Common myeloid progenitor, CD34-positive (primary cell): ENCODE data around the gene VPS41.
"Not testable (repeated sequence)": the region's sequence is repeated elsewhere in the genome, so short reads cannot be mapped to it uniquely, and the experiment has no call there.

Source experiments
- CTCF ChIA-PET: fragments of 350-600 bp; sonication (Branson Sonifier 250); formaldehyde crosslinking; loops from one replicate; lab custom pipeline; 2021; ENCODE audit warnings: antibody characterized with exemption; lab: Charles Lee
- POLR2A ChIA-PET: fragments of 350-600 bp; sonication (Branson Sonifier 250); formaldehyde crosslinking; loops from one replicate; lab custom pipeline; 2021; ENCODE audit warnings: antibody characterized with exemption; lab: Charles Lee
- DNase-seq, 3 donors: peaks; one replicate each; pipeline versions ENCODE4 v3.0.0 to v3.0.0-alpha.2; 2013
- H3K27ac ChIP-seq, 2 experiments: 1 replicate in 1 of 2; 2 replicates in 1 of 2; pipeline ENCODE4 v1.7.0; 2013; ENCODE audit warnings: inconsistent platforms in 2 of 2, low read length in 2 of 2, mild to moderate bottlenecking in 2 of 2, low read depth in 1 of 2, moderate library complexity in 1 of 2; ENCODE audit not compliant: severe bottlenecking in 2 of 2, insufficient read depth in 1 of 2, poor library complexity in 1 of 2
- H3K27me3 ChIP-seq, 5 experiments: replicated peaks in 2 of 5; 1 replicate in 3 of 5; 2 replicates in 2 of 5; pipeline versions ENCODE4 v1.6.1 to v1.7.0; 2013; ENCODE audit warnings: low read length in 4 of 5, mild to moderate bottlenecking in 2 of 5, moderate library complexity in 2 of 5, inconsistent platforms in 1 of 5; ENCODE audit not compliant: insufficient read depth in 5 of 5, control insufficient read depth in 4 of 5
- H3K36me3 ChIP-seq, 4 experiments: 1 replicate in 2 of 4; 2 replicates in 2 of 4; pipeline versions ENCODE4 v1.6.1 to v1.7.0; 2013; ENCODE audit warnings: low read length in 3 of 4, control low read depth in 1 of 4, mild to moderate bottlenecking in 1 of 4; ENCODE audit not compliant: control insufficient read depth in 4 of 4, insufficient read depth in 4 of 4
- H3K4me1 ChIP-seq, 4 experiments: 1 replicate in 3 of 4; 2 replicates in 1 of 4; pipeline versions ENCODE4 v1.6.1 to v1.7.1; 2013; ENCODE audit warnings: low read length in 3 of 4, mild to moderate bottlenecking in 3 of 4, control low read depth in 1 of 4, inconsistent platforms in 1 of 4, moderate library complexity in 1 of 4; ENCODE audit not compliant: control insufficient read depth in 4 of 4, insufficient read depth in 4 of 4; ENCODE audit errors: control extremely low read depth in 1 of 4
- H3K4me3 ChIP-seq, 7 experiments: 1 replicate in 4 of 7; 2 replicates in 3 of 7; pipeline versions ENCODE4 v1.5.1 to v1.7.0; 2013; ENCODE audit warnings: mild to moderate bottlenecking in 7 of 7, low read length in 6 of 7, moderate library complexity in 6 of 7, inconsistent platforms in 2 of 7, low read depth in 2 of 7, control low read depth in 1 of 7; ENCODE audit not compliant: insufficient read depth in 4 of 7, control insufficient read depth in 1 of 7; ENCODE audit errors: extremely low read depth in 1 of 7
- H3K9me3 ChIP-seq, 5 experiments: 1 replicate in 4 of 5; 2 replicates in 1 of 5; pipeline versions ENCODE4 v1.6.1 to v1.7.1; 2013; ENCODE audit warnings: low read length in 4 of 5, mild to moderate bottlenecking in 2 of 5, inconsistent platforms in 1 of 5, low read depth in 1 of 5, moderate library complexity in 1 of 5; ENCODE audit not compliant: control insufficient read depth in 4 of 5, insufficient read depth in 2 of 5; ENCODE audit errors: control extremely low read depth in 1 of 5
- WGBS: methylation state at CpG from one replicate; pipeline ENCODE4 v1.1.5; 2013; ENCODE audit not compliant: insufficient coverage; 5-methylcytosine and 5-hydroxymethylcytosine counted together

VPS41 gene

DNA sequence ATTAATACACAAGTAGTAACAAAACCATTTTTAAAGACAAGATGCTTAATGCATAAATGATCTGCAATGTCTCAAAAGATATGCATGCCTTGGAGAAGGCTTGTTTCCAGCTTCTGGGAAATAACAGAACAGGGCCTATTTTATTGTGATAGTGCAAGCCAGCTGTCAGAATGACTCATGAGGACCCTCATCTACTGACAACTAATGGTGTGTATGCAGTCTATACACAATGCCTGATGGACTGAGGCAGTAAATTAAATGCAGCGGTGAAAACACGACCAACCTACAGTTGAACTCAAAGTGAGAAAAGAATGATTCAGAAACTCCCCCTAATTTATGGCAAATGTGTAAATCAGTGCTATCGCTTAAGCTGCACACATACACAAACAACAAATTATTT is 46.3 kb downstream of the VPS41 start:
- Histone ChIP-seq H3K9me3 (no peaks in the 10 kb centered on the region), H3K4me3 (no peak overlapping the region), H3K36me3 (peaks cover 6 to 42% (median 17%) of the 10 kb centered on the region in 4 experiments), H3K27me3 (no peaks in the 10 kb centered on the region), H3K27ac (no peak overlapping the region), H3K4me1 (no peaks in the 10 kb centered on the region)
- WGBS, result 100% methylated on average over 2 of the region's 3 CpGs
- CTCF ChIA-PET, result interaction anchor here (0.8 kb wide), 1 partner anchor 8 kb away, joined by 3 read pairs; no protein-coding TSS in a partner anchor
- POLR2A ChIA-PET, result interaction anchor here (0.6 kb wide), 1 partner anchor 24 kb away, joined by 4 read pairs; no protein-coding TSS in a partner anchor
- DNase-seq, result no peak

DNA sequence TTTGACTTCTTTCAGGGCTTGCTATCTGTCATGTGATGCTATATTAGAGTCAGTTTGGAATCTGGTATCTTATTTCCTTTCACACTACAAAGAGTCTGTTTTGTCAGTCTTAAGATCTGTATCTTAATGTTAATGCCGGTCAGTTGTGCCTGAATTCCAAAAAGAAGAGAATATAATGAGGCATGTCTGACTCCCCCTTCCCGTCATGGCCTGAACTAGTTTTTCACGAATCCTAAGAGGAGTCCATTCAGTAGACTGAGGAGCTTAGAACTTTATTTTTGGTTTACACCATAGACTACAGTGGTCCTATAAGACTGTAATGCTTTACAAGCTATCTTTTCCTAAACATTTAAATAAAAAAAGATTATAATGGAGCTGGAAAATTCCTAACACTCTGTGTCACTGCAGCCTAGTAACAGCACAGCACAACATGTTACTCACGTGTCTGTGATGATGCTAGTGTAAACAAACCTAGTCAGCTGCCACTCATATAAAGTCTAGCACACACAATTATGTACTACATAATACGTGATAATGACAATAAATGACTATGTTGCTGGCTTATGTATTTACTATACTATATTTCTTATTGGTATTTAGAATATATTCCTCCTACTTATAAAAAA is 50.6 kb downstream of the VPS41 start:
- no peak overlapping the region for H3K27ac ChIP-seq
- ChIA-PET POLR2A (interaction anchor here (0.5 to 0.6 kb wide), 2 partner anchors 20 to 1353 kb away, joined by 3 to 5 read pairs; no protein-coding TSS in a partner anchor), CTCF (interaction anchor here (1.3 kb wide), 1 partner anchor 9 kb away, joined by 3 read pairs; no protein-coding TSS in a partner anchor)
- H3K36me3 ChIP-seq, result peaks cover under 1 to 21% (median 13%) of the 10 kb centered on the region in 4 experiments
- WGBS, result 67% methylated on average over 1 of the region's 5 CpGs
- H3K9me3 ChIP-seq, result peaks cover 0 to under 1% (median 0%) of the 10 kb centered on the region in 5 experiments
- DNase-seq, result no peak
- H3K4me3 ChIP-seq, result no peak overlapping the region
- no peaks in the 10 kb centered on the region for H3K27me3 ChIP-seq
- peaks cover 0 to 2% (median 0%) of the 10 kb centered on the region in 4 experiments for H3K4me1 ChIP-seq

DNA sequence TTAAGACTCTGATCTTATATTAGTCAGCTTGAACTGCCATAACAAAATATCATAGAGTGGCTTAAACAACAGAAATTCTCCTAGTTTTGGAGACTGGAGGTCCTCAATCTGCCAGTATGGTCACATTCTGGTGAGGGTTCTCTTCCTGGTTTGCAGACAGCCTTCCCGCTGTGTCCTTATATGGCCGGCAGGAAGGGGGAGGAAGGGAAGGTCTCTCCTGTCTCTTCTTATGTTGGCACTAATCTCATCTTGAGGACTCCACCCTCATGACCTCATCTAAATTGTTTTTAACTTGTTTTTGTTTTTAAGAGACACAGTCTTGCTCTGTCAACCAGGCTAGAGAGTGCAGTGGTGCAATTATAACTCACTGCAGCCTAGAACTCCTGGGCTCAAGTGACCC is 53.1 kb downstream of the VPS41 start:
- Histone ChIP-seq H3K4me3 (no peak overlapping the region), H3K9me3 (peaks cover 0 to 1% (median 0%) of the 10 kb centered on the region in 5 experiments), H3K27me3 (no peaks in the 10 kb centered on the region), H3K4me1 (peaks cover 0 to 2% (median 0%) of the 10 kb centered on the region in 4 experiments), H3K27ac (no peak overlapping the region), H3K36me3 (peaks cover 0 to 8% (median 4%) of the 10 kb centered on the region in 4 experiments)
- no CpG with 5 or more reads among the region's 2 CpGs for WGBS
- DNase-seq, result no peak
- ChIA-PET POLR2A (no interaction called here), CTCF (interaction anchor here (1.1 kb wide), 1 partner anchor 17 kb away, joined by 3 read pairs; no protein-coding TSS in a partner anchor)

DNA sequence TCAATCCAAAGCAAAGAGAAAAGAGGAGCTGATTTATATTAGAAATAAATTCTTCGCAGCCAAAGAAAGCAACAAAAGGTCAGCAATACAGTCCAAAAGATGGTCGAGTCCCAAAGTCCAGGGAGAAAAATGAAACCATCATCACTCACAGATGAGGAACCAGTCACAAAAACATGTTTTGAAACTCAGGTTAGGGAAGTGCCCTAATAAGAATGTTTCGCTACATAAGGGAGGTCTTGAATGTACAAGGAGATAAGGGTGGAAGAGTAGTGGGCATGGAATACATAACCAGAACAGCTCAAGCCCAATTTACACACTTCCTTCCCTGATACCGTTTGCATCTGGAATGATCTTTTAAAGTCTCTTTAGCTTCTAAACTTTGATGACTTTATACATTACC is 53.6 kb downstream of the VPS41 start:
- Histone ChIP-seq H3K27ac (no peak overlapping the region), H3K4me3 (no peak overlapping the region), H3K4me1 (peaks cover 0 to 2% (median 0%) of the 10 kb centered on the region in 4 experiments), H3K27me3 (no peaks in the 10 kb centered on the region), H3K36me3 (peaks cover 0 to 8% (median 2%) of the 10 kb centered on the region in 4 experiments), H3K9me3 (peaks cover 0 to 1% (median 0%) of the 10 kb centered on the region in 5 experiments)
- ChIA-PET POLR2A (no interaction called here), CTCF (no interaction called here)
- WGBS, result 83% methylated on average over 1 of the region's 4 CpGs
- DNase-seq, result no peak

DNA sequence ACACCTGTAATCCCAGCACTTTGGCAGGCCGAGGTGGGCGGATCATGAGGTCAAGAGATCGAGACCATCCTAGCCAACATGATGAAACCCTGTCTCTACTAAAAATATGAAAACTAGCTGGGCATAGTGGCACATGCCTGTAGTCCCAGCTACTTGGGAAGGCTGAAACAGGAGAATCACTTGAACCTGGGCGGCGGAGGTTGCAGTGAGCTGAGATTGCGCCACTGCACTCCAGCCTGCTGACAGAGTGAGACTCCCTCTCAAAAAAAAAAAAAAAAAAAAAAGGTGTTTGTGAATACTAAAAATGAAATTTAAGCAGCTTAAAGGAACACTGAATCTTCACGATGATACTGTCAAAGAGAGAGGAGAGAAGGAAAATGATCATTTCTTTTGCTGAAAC is 54.0 kb downstream of the VPS41 start:
- H3K27me3 ChIP-seq, CTCF ChIA-PET, DNase-seq, H3K27ac ChIP-seq, H3K4me3 ChIP-seq, H3K36me3 ChIP-seq, H3K9me3 ChIP-seq, H3K4me1 ChIP-seq, POLR2A ChIA-PET: not testable (repeated sequence)
- 95% methylated on average over 6 of the region's 7 CpGs for WGBS

DNA sequence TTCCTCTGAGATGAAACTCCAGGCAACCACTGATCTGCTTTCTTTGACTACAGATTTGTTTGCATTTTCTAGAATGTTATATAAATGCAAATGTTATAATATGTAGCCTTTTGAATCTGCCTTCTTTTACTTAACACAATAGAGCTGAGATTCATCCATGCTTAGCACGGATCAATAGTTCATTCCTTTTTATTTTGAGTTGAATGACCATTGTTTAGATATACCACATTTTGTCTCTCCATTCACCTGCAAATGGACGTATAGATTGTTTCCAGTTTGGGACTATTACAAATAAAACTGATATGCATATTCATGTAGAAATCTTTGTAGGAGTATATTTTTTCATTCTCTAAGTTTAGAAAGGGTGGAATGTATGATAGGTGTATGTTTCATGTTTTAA is 57.7 kb downstream of the VPS41 start:
- Histone ChIP-seq H3K9me3 (peaks cover 0 to 1% (median 0%) of the 10 kb centered on the region in 5 experiments), H3K36me3 (peaks cover 0 to 11% (median 10%) of the 10 kb centered on the region in 4 experiments), H3K4me3 (no peak overlapping the region), H3K27ac (no peak overlapping the region), H3K27me3 (no peaks in the 10 kb centered on the region), H3K4me1 (peaks cover 0 to 2% (median 0%) of the 10 kb centered on the region in 4 experiments)
- 100% methylated on average over 1 of the region's 2 CpGs for WGBS
- no peak for DNase-seq
- ChIA-PET POLR2A (no interaction called here), CTCF (no interaction called here)

DNA sequence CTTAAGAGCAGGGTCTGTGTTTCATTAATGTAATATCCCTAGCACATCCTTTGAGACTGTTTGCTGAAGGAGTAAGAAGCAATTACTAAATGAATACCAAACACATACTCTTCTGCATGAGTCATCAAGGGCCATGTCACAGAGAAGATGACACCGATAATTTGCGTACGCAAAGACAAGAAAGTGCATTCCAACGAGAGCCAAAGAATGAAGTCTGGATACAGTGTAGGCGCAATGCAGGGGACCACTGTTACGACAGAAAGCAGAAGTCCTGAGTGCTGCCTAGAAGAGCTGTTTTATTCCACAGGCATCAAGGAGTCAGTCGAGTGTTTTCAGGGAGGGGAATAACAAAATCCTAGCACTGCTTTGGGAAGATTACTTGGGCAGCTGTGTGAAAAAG is 62.7 kb downstream of the VPS41 start:
- Histone ChIP-seq H3K36me3 (peaks cover 0 to 11% (median 8%) of the 10 kb centered on the region in 4 experiments), H3K4me1 (no peaks in the 10 kb centered on the region), H3K4me3 (no peak overlapping the region), H3K9me3 (no peaks in the 10 kb centered on the region), H3K27me3 (no peaks in the 10 kb centered on the region), H3K27ac (no peak overlapping the region)
- ChIA-PET POLR2A (no interaction called here), CTCF (no interaction called here)
- no peak for DNase-seq
- WGBS, result 88% methylated on average over 7 of the region's 7 CpGs
